Hippocampal formation (tissue), 2 donors: ENCODE data around the gene NUCKS1.

Experiments used
- DNase-seq, 2 donors: peaks; one replicate each; lab custom pipeline; 2025; lab: John Stamatoyannopoulos, UW

Gene NUCKS1

GRCh38 chr1:205669341-205670149 lies 80.4 kb downstream of the NUCKS1 start:
- DNase-seq = peak; percentile 39 to 43

GRCh38 chr1:205668951-205669340 lies 81.0 kb downstream of the NUCKS1 start:
- DNase-seq = no peak

GRCh38 chr1:205667909-205668643 lies 81.9 kb downstream of the NUCKS1 start:
- DNase-seq = peak in 1 of 2 donors; percentile 38

- DNase-seq = no peak
Observed at GRCh38 chr1:205666372-205667166, 83.4 kb downstream of the NUCKS1 start.

- no peak for DNase-seq
Observed at GRCh38 chr1:205665201-205666045, 84.6 kb downstream of the NUCKS1 start.

DNA sequence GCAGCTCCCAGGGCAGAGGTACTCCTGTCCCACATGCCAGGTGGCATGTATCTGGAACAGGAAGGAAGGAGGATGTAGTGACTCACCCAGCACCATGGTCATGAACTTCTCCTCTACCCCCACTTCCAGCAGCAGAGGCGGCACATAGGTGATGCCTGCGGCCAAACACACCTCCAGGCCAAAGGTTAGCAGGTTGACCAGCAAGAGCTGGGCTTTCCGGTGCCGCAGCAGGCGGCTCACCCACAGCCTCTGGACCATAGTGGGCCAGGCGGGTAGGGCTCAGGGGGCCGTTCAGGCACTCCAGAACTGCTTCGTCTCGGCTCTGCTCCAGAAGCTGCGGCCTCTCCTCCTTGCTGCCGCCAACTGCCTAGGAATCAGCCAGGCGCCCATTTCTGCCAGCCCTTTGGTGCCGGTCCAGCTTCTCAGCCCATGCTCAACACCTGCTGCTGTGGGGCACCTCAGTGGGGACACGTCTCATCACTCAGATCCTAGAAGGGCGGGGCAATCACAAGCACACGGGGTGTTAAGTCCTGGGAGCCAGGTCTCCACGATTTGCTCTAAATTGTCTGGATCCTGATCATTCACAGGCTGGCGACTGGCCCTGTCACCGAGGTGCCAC lies 85.5 kb downstream of the NUCKS1 start:
- no peak for DNase-seq

GRCh38 chr1:205663286-205663936 lies 86.6 kb downstream of the NUCKS1 start:
- no peak for DNase-seq
